CD4-positive, alpha-beta T cell treated with Interleukin-4 for 4 hours (primary cell): ENCODE data around the gene NDUFAF8.

Experiments
- DNase-seq: peaks from one replicate; pipeline ENCODE4 v3.0.0-alpha.2; 2020

NDUFAF8 gene

DNA sequence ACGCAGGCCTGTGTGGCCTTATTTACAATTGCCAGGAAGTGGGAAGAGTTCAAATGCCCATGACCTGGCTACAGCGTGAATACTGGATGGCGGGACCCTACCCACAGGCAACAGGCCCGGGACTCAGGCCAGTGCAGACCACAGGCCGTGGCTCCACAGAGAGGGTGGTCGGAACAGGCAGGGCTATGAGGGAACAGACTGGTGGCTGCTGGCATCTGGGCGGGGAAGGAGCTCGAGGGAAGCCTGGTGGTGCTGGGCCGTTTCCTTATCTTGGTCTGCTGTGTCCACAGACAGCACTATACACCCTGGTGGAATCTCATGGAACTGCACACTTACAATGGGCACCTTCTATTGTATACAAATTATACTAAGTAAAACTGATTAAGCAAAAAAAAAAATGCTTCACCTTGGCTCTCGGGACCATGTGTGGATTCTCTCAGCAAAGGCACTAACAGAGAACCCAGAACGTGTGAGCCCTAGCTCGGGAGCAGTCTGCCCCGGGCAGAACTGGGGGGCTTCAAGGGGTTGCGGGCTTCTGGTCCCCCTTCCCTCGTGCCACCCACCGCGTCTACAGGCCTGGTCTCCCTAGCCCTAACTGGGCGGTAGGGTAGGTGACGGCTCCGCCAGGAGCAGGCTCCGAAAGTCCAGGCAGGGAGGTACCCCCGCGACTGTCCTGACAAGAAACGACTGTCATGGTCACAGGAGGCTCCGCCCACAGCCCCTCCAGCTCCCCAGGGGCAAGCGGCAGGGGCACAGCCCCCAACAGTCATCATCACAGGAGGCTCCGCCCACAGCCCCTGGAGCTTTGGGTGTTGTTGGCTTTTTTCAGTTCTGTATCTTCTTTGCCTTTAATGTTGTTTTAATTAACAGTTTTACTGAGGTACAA is 38.2 kb upstream of the NDUFAF8 start:
- peak; percentile 6 for DNase-seq

GRCh38 chr17:81202318-81202717 is 36.8 kb upstream of the NDUFAF8 start:
- DNase-seq, result no peak

DNA sequence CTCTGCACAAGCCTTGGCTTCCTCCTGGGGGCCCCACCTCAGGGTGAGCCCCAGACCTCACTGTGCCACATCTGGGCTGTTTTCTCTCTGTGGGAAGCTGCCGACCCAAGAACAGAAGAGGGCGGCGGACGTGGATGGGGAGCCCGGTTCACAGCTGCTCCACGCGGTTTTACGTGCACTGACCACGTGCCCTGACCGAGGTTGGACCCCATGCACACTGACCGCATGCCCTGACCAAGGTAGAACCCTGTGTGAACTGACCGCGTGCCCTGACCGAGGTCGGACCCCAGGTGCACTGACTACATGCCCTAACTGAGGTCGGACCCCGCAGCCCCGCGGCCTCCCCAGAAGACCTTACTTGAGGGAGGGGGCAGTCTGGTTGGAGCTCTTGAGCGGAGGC is 36.0 kb upstream of the NDUFAF8 start:
- no peak for DNase-seq

- no peak for DNase-seq
Observed at GRCh38 chr17:81204578-81204977, 34.5 kb upstream of the NDUFAF8 start.

DNA sequence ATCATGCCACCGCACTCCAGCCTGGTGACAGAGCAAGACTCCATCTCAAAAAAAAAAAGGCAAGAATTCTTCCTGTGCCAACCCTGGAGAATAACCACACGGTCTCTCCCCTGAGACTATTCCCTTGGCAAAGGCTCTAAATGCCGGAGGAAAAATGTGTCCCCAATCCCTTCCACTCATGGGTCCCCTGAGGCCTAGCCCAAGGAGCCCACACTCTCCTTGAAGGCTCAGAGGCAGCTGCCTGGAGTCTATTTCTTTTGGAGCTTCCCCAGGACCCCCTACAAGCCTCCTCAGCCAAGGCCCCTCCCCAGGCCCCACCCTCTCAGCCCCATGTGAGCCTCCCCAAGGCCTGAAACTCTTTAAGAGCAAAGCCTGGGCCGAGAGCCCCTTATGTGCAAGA is 33.0 kb upstream of the NDUFAF8 start:
- no peak for DNase-seq

- DNase-seq, result no peak
Observed at GRCh38 chr17:81206657-81207056, 32.5 kb upstream of the NDUFAF8 start.

DNA sequence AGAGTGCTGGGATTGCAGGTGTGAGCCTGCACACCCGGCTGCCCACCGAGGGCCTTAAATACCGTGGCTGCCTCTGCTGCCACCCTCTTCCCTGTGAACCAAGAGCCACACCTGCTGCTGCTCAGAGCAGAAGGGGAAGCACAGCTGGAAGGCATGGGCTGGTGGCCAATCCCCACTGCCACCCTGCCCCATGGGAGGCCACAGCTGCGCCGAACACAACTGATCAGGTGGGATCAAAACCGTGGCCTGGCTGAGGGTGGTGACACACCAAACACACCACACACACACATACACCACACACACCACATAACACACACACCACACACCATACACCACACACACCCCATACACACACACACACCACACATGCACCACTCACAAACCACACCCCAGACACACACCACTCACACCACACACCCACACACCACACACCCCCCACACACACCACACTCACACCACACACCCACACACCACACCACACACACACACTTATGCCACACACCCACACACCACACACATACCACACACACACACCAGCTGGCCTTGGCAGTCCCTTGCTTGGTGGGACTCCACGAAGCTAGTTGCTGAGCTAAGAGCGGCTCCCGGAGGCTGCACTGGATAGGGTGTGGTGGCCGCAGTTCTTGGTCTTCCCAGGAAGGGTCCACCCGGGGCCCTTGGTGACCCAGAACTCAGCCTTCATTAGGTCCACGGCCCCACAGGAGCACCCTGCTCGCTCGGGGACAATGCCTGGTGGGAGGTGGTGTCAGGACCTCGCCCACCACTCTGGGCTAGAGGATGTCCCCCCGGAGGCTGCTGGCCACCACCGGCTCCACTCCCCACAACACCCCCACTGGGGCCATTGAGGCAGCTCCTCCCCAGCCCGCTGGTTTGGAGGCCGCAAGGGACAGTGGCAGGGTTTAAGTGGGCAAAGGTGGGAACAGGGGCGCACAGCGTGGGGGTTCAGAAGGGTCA is 31.2 kb upstream of the NDUFAF8 start:
- DNase-seq, result no peak

DNA sequence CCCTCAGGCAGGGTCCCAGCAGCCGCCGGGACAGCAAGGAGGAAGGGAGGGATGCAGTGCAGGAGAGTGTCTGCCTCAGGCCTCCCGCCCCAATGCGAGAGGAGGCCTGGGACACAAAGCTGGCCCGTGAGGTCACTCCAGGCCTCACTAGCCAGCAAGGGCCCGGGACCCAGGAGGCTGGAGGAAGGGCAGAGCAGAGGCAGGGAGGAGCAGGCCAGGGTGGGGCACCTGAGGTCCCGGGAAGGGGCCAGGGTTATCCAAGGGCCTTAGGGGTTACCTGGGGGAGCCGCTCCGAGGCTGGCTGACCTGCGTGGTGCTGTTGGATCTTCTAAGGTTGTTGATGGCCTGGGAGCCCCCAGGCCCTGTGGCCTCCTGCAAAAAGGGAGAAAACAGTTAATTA is 30.5 kb upstream of the NDUFAF8 start:
- DNase-seq, result no peak

DNA sequence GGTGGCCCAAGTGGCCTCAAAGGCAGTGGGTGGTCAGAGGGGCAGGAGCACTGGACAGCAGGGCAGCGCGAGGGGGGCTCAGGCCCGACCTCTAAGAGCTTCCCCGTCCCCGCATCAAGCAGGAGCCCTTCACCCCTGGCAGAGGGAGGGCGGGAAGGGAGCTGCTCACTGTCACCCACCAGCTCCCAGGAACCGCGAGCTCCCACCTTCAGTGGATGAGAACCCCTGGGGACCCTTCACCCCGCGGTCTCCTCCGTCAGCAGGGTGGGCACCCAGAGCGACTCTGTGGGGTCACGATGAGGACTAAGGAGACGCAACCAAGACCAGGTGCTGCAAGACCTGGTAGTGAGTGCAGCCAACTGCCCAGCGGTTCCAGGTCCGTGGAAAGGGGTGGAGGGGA is 30.0 kb upstream of the NDUFAF8 start:
- DNase-seq, result no peak

DNA sequence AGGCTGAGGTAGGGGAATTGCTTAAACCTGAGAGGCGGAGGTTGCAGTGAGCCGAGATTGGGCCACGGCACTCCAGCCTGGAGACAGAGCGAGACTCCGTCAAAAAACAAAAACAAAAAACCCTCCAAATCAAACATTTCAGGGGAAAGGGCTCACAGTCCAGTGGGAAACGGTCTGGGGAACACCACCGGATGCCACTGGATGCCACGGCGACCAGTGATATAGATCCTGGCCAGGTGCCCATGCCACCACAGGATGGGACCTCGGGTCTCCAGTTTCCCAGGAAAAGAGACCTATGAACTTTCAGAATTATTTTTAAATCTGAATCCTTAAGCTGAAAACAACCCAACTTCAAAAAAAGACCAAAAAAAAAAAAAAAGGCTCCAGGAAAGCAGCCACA is 28.7 kb upstream of the NDUFAF8 start:
- DNase-seq, result no peak

GRCh38 chr17:81210868-81211267 is 28.2 kb upstream of the NDUFAF8 start:
- DNase-seq, result no peak

- DNase-seq, result no peak
Observed at GRCh38 chr17:81212365-81212764, 26.8 kb upstream of the NDUFAF8 start.

DNA sequence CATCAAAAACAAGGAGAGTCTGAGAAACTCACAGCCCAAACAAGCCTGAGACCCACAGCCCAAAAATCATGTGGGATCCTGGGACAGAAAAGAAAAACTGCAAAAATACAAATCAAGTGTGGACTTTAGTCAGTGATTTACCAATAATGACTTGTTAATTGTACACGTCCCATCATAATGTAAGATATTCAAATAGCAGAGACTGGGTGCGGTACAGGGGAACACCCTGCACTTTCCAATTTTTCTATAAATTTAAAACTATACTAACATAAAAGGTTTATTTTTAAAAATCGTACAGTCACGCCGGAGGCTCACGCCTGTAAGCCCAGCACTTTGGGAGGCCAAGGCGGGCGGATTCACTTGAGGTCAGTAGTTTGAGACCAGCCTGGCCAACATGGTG is 25.1 kb upstream of the NDUFAF8 start:
- DNase-seq, result no peak

DNA sequence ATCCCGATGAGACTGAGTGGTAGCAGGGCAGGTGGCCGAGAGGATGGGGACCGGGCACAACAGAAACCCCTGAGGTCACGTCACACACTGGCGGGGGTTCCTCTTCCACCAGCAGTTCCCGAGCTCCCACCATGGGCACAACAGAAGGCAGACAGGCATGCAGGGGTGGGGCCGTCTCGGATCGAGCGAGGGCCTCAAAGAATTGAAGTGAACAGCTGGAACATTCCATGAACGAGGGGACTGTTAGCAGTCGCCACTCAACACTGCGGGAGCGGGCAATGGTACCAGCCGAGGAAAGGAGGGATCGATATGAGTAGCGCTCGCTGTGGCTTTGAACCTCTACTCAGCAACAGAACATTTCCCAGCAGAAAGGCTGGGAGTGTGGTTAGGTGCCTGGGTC is 21.6 kb upstream of the NDUFAF8 start:
- no peak for DNase-seq

DNA sequence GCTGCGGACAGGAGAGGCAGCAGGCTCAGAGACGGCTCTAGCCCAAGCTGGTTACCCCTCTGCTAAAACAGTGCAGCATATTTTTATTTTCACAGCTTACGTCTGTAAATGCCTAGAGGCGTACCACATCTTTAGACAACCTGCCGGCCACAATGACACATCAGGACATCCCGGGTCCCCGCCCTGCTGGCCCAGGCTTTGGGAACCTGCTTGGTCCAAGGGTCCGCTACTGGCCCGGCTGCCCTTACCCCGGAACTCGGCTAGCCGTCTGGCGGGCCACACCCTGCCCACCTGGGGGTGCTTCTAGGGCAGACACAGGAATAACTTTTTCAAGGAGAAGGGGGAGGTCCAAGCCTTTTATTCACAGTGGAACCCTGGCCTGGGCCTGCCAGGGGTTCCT is 20.7 kb upstream of the NDUFAF8 start:
- DNase-seq, result no peak

GRCh38 chr17:81218991-81219390 is 20.1 kb upstream of the NDUFAF8 start:
- no peak for DNase-seq

DNA sequence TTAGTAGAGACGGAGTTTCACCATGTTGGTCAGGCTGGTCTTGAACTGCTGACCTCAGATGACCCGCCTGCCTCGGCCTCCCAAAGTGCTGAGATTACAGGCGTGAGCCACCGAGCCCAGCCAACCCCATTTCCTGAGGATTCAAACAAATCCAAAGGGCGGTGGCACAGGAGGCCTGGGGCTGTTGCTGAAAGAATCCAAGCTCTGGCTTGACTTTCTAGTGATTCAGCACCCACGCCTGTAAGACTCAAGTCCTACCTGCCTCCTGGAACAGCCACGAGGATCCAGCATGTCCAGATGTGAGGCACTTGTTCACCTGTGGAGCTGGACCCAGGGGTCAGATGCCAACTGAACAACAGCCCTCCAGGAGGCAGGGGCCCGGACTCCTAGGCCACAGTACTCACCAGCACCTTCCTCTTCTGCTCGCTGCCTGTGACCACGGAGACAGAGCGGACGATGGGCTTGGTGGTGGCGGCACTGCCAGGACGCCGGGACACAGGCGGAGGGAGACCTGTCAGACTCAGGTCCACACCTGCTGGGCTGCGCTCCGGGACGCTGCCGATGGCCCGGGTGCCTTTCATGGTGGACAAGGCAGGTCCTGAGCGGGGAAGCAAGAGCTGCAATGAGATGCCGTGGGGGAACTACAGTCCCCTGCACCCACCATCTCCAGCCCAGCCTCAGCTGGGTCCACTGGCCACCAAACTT is 19.5 kb upstream of the NDUFAF8 start:
- no peak for DNase-seq

GRCh38 chr17:81221371-81221841 is 17.7 kb upstream of the NDUFAF8 start:
- DNase-seq, result no peak

DNA sequence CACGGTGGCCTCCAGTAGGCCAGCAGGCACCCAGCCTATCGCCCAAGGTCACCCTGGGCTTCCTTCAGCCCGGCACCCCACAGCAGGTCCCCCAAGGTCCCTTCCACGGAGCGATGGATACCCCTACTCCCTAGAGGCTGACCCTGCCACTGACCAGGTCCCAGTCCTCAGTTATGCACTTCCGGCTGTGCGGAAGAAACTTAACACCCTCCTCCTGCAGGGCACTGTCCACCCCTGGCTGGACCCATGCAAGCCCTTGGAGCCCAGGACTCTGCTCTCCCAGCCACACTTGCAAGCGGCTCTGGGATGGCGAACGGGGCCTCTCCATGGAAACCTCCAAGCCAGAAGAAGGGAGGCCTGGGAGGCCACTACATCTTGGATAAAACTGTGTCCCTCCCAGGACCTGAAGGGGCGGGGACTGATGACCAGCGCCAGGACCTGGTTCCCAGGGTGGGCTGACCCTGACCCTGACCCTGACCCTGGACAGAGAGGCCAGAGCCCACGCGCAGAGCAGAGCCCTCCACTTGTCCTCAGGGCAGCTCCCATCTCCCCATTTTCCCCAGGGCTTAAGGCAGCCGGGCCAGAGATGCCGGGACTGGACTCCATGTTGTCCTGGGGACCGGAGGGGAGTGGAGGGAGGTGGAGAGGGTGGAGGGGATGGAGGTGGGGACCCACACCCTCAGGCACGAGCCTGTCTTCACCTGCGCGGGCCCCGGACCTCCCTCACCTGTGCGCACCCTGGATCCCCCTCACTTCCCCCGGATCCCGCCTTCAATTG is 17.1 kb upstream of the NDUFAF8 start:
- DNase-seq, result no peak

GRCh38 chr17:81222620-81222905 is 16.6 kb upstream of the NDUFAF8 start:
- no peak for DNase-seq

DNA sequence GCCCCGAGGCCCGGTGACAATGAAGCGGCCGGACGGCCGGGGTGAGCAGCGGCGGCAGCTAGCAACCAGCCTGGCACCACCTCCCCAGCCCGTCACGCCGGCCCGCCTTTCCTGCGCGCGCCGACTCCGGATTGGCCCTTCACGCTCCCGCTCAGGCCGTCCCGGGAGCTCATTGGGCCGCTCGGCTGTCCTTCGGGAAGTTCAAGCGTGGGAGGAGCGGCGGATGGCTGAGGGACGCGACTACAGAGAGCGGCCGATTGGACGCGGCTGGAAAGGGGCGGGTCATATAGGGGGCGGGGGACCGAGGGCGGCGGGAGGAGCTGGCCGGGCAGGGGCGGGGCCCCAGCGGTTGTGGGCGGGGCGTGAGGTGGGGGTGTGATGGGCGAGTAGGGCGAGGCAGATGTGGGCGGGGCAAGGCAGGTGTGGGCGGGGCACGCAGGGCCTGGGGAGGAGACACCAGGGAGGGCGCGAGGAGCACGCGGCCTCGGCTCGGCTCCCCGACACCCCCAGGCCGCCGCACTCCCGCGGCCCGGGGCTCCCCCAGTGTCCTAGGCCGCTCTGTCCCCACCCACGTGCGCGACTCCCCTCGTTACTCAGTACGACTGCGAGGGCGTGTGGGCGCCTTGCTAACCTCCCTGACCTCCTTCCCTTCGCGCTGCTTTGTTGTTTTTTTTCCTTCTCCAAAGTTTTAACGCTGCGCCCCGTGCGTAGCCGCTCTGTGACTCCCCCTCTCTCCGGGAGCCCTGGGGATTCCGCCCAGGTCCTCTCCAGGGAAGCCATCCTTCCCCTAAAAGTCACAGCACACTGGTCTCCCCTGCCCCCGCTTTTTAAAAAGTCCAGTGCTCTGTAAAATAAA is 16.0 kb upstream of the NDUFAF8 start, which contains the start of gene CEP131:
Gene CEP131, minus strand, starts transcription at position 60 of the 856 bp plus-strand sequence. CDS start 2,909 bp downstream, outside the sequence.
- DNase-seq, result peak; percentile 98
